ELR (cell line): ENCODE data around the gene ZNF835.
"Not testable (repeated sequence)": the region's sequence is repeated elsewhere in the genome, so short reads cannot be mapped to it uniquely, and the experiment has no call there.

Experiments
- DNase-seq: peaks from one replicate; pipeline ENCODE4 v3.0.0-alpha.2; 2015; ENCODE audit warnings: low read depth

Gene ZNF835

DNA sequence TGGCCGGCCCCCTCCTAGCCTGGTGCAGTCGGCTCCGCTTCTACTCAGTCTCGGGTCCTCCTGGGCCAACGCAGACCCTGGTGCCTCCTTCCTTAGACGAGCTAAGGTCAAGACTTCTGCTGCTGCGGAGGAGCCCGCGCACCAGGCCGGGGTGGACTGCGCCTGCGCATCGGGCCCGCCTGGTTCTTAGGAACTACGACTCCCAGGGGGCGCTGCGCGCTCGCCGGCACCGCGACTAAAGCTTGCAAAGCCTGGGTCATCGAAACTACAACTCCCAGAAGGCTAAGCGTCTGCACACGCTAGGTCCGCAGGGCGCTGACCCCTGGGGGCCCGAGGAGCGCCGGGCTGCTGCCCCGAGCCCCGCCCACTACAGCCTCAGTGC is at the start of gene ZNF835:
Gene ZNF835 (minus strand): TSS at position 145 of the 382 bp plus-strand sequence. CDS start 6,559 bp downstream, outside the sequence.
- no peak for DNase-seq

DNA sequence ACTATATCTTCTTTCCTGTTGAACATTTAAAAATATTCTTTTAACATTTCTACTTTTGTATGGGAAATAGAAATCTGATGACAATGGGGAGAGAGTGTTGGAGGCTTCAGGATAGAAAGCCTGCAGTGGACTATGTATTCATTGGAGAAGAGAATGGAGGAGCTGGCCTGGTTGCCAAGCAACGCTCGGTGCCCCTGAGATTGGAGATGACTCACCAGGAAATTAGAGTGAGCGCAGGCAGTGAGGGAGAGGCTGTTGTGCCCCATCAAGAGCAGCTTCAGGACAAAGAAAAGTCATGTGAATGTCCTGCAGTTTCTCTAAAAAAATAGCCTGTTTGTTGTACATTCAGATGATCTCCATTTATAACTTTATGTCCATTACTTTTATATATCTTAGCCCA is 48.7 kb upstream of the ZNF835 start:
- no peak for DNase-seq

DNA sequence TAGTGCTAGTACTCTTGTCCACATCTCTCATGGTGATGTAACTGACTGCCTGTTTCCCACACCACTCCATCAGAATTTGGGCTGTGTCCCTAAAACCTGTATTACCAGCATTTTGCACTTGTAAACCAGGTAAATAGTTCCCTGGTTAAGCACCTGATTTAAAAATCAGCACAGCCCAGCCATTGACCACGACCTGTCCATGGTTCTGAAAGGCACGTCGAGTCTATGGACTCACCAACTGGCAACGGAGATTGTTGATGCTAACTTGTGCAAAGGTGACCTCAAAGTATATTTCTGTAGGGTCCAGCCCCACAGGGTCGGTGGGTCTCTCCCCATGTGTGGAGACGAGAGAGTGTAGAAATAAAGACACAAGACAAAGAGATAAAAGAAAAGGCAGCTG is 46.7 kb upstream of the ZNF835 start:
- no peak for DNase-seq

DNA sequence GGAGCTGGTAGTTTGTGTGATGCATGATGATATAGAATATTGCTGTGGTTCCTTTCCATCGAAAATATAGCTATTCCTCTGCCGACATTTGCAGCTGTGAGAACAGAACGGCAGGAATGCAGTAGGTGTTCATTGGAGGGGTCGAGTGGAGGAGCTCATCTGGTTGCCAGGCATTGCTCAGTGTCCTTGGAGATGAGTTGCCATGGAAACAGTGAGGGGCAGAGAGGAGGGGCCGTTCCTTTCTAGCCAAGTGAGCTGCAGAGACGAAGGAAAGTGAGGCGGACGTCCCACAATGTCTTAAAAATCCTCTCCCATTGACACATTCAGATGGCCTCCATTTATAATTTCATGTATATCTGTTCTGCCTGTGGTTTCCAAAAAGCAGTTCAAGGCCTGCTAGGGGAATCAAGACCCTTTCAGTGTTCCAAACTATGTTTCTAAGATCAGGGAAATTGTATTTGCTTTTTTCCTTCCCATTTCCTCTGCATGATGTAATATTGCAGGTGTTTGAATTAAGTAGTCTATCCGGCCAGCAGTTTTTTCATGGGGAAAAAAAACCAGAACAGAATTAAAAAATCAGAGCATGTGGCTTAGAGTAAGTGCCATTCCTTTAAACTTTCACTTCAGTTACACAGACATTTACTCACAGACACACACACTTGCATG is 41.2 kb upstream of the ZNF835 start:
- DNase-seq: no peak

DNA sequence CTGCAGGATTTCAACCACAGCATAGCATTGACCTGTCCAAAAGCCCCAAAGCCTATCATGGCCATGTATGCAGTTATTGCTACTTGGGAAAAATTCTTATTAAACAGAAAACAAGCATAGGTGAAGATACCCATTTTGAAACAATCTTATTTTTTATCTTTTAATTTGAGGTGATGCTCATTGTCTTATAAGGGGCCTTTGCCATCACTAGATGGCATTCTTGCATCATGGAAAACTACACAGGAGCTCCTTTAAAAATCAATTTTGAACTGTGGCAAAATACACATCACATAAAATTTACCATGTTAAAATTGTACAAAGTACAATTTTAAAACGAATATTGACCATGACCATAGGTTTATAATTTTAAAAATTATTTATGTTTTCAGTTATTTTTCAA is 38.9 kb upstream of the ZNF835 start:
- DNase-seq: no peak

DNA sequence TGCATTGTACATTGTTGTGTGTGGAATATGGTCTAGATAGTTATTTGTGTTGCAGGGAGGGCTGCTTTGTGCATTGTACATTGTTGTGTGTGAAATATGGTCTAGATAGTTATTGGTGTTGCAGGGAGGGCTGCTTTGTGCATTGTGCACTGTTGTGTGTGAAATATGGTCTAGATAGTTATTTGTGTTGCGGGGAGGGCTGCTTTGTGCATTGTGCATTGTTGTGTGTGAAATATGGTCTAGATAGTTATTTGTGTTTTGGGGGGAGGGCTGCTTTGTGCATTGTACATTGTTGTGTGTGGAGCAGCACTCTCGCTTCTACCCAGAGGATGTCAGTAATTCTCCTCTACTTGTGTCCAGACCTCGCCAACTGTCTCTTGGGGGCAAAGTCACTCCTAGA is 36.3 kb upstream of the ZNF835 start:
- no peak for DNase-seq

DNA sequence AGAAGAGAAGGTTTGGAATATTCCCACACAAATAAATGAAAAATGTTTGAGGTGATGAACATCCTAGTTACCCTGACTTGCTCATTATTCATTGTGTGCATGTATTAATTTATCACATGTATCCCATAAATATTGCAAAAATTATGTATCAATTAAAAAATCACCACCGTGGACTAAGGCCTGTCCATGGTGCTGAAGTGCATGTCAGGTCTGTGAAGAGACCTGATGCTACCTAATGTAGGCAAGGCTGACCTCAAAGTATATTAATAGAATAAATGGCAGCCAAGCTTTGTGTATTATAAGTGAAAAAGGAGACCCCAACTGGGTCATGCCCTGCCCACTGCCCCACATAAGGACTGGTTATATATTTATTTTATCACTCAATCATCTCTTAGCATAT is 34.4 kb upstream of the ZNF835 start:
- DNase-seq: no peak

DNA sequence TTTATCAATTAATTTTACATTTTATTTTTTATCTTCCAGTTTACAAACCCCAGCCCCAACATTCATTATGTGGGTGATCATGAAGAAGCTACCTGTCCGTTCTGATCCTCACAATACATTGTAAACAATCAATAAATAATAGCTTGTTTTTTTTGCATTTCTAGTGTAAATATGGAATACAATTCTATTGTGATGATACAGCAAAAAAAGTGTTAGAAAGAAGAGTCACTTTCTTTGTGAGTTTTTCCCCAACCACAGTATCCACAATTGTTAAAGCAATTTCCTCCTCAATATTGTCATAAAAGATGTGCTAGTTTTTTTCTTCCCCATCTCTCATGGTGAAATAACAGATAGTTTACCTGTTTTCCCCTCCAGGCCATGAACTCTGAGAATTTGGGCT is 30.3 kb upstream of the ZNF835 start:
- DNase-seq: no peak

DNA sequence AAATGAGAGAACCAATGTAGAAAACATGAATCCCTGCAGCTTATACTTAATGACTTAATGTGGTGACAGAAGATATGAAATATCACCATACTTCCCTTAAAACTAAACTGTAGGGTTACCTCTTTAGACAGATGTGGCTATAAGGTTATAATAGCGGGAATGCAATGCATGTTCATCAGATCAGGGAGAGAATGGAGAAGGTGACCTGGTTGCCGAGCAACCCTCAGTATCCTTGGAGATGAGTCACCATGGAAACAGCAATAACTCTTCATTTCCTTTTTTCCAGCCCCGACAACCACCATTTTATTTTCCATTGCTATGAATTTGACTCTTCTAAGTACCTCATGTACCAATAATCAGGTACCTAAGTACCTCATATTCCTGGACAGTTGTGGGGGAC is 28.0 kb upstream of the ZNF835 start:
- DNase-seq: no peak

DNA sequence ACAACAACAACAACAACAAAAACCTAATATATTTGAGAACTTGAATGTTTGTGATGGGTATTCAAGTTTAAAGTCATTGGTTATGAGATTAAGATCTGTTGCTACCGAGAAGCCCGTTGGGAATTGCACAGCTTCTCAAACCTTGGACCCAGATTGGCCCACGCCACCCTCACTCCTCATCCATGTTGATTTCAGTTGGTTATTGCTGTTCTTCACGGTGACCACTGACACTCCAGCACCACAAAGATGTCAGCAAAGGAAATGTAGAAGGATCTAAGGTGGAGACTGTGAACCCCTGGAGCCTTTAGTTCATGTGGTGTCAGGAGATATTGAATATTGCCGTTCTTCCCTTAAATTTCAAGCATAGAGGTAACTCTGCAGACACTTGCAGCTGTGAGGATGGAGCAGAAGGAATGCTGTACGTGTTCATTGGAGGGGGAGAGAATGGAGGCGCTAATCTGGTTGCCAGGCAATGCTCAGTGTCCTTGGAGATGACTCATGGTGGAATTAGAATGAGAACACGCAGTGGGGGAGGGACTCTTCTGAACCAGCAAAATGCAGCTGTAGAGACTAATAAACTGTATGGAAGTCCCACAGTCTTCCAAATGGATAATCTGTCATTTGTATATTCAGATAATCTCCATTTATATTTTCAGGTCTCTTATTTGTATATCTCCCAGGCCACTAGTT is 20.8 kb upstream of the ZNF835 start:
- no peak for DNase-seq

DNA sequence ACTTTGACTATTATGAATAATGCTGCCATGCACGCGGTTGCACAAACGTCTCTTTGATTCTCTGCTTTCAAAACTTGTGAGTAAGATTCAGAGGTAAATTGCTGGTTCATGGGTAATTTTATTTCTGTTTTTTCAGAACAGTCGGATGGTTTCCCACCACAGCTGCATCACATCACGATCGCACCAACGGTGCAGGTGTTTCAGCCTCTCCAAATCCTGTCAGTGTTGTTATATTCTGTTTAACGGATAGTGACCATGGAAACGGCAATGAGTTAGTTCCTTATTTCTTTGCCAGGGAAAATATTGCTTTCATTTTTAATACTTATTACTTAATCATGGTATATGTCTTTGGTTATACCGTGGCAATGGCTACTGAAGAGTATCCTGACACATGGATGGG is 19.1 kb upstream of the ZNF835 start:
- DNase-seq: no peak

DNA sequence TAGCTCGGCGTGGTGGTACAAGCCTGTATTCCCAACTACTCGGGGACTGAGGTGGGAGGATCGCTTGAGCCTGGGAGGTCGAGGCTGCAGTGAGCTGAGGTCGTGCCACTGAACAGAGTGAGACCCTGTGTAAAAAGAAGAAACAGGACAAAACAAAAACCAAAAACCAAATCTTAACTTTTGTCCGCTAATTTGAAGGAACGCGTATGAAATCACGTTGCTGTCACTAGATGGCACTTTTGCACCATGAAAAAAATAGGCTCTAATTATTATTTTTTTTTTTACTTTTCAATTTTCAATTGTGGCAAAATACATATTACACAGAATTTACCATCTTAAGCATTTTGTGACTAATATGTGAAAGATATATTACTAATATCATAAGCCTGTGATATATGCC is 17.6 kb upstream of the ZNF835 start:
- DNase-seq: no peak

DNA sequence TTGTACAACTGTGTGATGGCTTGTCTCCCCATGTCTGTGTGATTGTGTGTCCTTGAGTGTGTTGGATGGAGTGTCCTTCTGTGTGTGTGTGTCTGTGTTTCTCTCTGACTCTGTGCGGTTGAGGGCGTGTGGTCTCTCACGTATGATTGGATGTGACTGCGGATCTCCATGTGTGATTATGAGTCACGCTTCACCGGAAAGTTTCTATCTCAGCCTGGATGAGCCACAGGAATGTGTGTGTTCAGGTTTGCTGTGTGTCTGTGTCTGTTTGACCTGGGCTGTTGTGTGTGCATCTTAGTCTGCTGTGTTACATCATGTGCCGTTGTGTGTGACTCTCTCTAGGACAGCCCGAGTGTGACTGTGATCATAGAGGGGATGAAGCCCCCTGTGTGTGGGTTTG is 15.5 kb upstream of the ZNF835 start:
- no peak for DNase-seq

DNA sequence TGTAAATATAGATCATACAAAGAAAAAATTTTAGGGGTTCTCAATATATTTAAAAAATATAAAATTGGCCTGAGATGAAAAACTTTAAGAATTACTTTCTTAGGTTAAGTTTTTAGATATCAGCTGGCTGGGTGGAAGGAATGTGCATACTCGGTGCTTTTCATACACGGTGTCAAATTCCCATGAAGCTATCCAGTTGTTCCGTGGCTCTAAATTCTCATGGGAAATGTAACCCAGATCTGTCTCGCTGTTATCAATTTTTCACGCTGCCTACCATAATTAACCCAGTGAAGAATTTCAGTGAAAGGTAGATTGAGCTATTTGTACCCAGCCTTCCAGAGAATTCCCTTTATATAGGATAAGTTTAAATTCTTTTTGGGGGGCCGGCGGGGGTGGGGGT is 11.6 kb upstream of the ZNF835 start:
- no peak for DNase-seq

DNA sequence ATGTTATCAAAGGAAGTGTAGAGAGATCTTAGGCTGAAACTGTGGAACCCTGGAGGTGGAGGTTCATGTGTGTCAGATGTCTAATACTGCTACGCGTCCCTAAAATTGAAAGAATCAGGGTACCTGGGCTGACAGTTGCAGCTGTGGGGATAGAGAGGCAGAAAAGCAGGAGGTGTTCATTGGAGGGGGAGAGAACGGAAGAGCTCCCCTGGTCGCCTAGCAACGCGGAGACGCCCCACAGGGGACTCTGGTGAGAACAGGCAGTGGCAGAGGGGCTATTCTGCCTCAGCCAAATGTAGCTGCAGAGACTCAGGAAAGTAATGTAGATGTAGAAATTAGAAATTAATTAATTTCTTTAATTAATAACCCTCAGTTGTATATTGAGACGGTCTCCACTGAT is 10.1 kb upstream of the ZNF835 start:
- no peak for DNase-seq

DNA sequence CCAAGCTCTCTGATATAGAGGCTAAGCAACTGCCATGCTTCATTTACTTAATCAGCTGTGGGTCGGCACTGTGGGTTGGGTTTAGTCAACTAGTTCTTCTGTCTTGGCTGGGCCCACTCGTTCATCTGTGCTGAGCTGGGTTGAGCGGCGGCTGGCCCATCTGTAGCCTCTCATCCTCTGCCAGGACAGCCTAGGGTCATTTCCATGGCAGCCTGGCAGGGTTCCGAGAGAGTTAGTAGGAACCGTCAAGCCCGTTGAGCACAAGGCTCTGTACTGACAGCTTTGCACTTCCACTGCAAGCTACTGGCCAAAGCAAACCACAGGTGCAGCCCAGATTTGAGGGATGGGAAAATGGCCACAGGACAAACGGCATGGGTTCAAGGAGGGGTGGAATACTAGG is 6.6 kb upstream of the ZNF835 start:
- no peak for DNase-seq

DNA sequence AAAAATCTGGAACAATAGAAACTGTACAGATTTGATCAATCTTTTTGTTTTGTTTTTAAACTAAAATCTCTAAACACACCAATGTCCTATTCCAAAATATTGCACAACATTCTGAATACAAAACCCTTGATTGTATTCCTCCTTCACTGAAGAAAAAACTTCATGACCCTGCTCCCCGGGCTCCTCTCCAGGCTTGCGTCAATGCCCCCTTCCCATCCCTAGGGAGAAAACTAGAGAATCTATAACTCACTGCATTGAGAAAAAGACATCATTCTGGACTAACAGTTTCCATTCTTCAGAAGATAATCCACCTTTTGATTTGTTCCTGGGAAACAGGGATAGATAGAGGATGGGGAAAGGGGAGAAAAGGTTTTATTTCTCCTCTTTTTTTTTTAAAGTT is 1.1 kb upstream of the ZNF835 start:
- not testable (repeated sequence) for DNase-seq

DNA sequence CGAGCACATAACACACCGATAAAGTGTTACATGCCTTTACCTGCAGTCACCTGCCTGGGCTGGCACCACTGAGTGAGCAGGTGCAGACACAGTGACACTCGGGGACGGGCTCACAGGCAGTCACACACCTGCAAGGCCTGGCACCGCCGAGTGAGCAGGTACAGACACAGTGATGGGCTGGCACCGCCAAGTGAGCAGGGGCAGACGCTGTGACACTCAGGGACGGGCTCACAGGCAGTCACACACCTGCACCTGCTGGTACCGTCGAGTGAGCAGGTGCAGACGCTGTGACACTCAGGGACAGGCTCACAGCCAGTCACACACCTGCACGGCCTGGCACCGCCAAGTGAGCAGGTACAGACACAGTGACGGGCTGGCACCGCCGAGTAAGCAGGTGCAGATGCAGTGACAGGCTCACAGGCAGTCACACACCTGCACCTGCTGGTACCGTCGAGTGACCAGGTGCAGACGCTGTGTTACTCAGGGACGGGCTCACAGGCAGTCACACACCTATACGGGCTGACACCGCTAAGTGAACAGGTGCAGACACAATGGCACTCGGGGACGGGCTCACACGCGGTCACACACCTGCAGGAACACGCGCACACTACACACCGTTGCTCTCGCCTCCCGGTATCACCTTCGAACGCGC is 470 bp downstream of the ZNF835 start:
- DNase-seq: no peak

DNA sequence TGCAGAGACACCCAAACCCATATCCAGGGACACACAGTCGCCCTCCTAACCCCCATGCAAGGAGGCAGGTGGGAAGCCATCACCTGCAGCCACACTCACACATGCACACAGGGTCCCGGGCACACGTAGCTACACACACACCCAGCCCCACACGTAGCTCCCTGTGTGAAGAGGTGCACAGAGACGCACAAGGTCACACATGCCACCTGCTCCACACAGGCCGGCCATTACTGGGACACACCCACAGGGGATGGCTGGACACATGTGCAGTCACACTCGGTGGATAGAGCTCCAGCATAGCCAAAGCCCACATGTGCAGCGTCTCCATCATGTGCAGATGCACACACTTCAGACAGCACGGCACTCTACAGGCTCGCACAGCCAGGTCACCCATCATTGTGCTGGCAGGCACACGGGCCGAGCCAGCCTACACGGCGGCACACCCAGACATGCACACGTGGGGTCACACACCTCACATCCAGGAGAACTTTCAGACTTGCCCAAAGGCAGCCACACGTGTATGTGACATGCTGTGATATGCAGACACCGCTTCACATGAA is 1.1 kb downstream of the ZNF835 start:
- no peak for DNase-seq

DNA sequence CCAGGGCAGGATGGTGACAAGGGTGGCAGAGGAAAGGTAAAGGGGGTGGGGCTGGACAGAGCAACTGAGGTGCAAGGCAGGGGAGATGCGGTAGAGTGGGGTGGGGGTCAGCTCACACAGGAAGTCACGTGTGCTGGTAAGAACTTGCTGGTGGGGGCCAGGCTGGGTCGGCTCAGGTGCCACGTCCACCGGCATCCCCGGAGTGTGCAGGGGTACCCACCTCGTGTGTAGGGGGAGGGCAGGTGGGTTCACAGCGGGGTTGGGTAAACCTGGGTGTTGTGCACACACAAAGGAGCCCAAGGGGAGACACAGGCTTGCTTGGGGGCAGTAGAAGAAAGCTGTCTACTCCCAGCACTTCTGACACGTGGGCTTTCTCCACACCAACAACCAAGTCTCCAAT is 2.9 kb downstream of the ZNF835 start:
- DNase-seq: no peak

DNA sequence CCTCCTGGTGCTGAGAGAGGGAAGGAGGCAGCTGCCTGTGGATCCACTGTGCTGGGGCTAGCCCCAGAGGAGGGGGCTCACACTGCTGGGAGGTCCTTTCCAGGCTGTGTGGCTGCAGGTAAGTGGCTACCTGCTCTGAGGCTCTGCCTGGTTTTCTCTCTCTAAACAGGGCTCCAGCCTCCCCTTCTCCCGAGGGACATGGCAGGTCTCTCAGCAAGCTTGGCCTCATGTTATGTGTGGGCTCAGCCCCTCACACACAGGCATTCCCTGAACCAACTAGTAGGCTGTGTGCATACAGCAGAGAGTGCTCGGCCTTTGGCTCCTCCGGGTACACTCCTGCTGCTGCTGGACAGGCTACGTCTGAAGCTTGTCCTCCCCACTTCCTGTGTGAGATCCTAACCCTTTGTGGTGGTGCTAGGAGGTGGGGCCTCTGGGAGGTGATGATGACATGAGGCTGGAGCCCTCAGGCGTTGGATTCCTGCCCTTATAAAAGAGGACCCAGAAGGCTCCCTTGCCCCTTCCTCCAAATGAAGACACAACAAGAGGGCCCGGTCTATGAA is 4.2 kb downstream of the ZNF835 start:
- no peak for DNase-seq

DNA sequence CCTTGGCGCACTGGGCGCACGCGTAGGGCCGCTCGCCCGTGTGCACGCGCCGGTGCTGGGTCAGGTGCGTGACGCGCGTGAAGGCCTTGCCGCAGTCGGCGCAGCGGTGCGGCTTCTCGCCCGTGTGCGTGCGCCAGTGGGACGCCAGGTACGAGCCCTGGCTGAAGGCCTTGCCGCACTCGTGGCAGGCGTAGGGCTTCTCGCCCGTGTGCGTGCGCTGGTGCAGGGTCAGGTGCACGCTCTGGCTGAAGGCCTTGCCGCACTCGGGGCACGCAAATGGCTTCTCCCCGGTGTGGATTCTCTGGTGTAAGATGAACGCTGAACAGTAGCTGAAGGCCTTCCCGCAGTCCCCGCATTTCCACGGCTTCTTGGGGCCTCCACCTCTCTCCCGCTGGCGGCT is 7.0 kb downstream of the ZNF835 start:
- DNase-seq: no peak

DNA sequence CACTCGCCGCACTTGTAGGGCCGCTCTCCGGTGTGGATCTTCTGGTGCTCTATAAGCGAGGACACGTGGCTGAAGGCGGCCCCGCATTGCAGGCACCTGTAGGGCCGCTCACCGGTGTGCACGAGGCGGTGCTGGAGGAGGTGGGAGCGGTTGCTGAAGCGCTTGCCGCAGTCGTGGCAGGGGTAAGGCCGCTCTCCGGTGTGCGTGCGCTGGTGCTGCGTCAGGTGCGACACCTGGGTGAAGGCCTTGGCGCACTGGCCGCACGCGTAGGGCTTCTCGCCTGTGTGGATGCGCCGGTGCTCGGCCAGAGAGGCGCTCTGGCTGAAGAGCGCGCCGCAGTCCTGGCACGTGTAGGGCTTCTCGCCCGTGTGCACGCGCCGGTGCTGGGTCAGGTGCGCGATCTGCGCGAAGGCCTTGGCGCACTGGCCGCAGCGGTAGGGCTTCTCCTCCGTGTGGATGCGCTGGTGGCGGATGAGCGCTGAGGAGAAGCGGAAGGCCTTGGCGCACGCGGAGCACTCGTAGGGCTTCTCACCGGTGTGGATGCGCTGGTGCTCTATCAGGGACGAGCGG is 7.5 kb downstream of the ZNF835 start:
- DNase-seq: no peak
